ENCODE results near the gene BRD3OS. TPM values are rescaled to one million over a fixed set of nuclear protein-coding genes. Genes with fewer than 3 reads are reported as not detected.

The BRD3OS gene
- total and polyA plus RNA-seq, 2 donors (not counting 1 experiment from before 2014, with no cell fraction given), result 12.0 to 25.3 TPM

GRCh38 chr9:134057751-134058701 lies 32.7 kb downstream of the BRD3OS start:
- no peak overlapping the region for H3K4me3 ChIP-seq (ENCODE audit: control extremely low read depth in 1 of 5, extremely low read depth in 1 of 5, insufficient read depth in 1 of 5, low read depth in 2 of 5, low read length in 4 of 5)
- no peak overlapping the region for H3K4me2 ChIP-seq (replicated peaks; ENCODE audit: low read depth, low read length, poor library complexity, severe bottlenecking)
- peaks cover 97% of the 10 kb centered on the region for H3K79me2 ChIP-seq (ENCODE audit: control insufficient read depth, insufficient read depth, low read length)
- ChIA-PET CTCF (no interaction called here), POLR2A (no interaction called here)
- H3K27me3 ChIP-seq (replicated peaks in 1 of 4; ENCODE audit: control extremely low read depth in 1 of 4, control insufficient read depth in 3 of 4, insufficient read depth in 4 of 4, low read length in 3 of 4), result no peaks in the 10 kb centered on the region
- WGBS (ENCODE audit: insufficient coverage), result 96% methylated on average over 27 of the region's 28 CpGs
- Mint-ChIP-seq H3K9me3 (ENCODE audit: insufficient read depth) (no peaks in the 10 kb centered on the region), H3K27ac (no peak overlapping the region), H3K4me1 (peaks cover 60% of the 10 kb centered on the region), H3K27me3 (no peaks in the 10 kb centered on the region), H3K4me3 (no peak overlapping the region)
- no peak for TF ChIP-seq CTCF (IDR thresholded peaks at IDR 0.05)
- TF ChIP-seq EZH2 (IDR thresholded peaks at IDR 0.05; ENCODE audit: borderline replicate concordance, insufficient read depth, low read depth, low read length, poor library complexity, severe bottlenecking), result no peak
- H3K9ac ChIP-seq (ENCODE audit: low read length), result no peak overlapping the region
- peaks cover 41 to 57% of the 10 kb centered on the region in 2 donors for H3K4me1 ChIP-seq (ENCODE audit: control insufficient read depth in 2 of 2, insufficient read depth in 2 of 2, low read length in 2 of 2)
- intact Hi-C loops (cut with micrococcal nuclease), result no loop called here
- ATAC-seq (ENCODE audit: low read depth) (no peak), DNase-seq (no peak)
- no peaks in the 10 kb centered on the region for H3K9me3 ChIP-seq (ENCODE audit: control extremely low read depth in 1 of 3, control insufficient read depth in 2 of 3, insufficient read depth in 1 of 3, low read length in 2 of 3)
- H2AFZ ChIP-seq (ENCODE audit: insufficient read depth, low read depth, low read length, poor library complexity, severe bottlenecking), result no peak overlapping the region
- H3K36me3 ChIP-seq (replicated peaks in 1 of 2; ENCODE audit: control extremely low read depth in 1 of 2, control insufficient read depth in 1 of 2, extremely low read depth in 1 of 2, insufficient read depth in 2 of 2, low read length in 1 of 2), result peaks cover 0 to 12% of the 10 kb centered on the region in 2 experiments
- no peak overlapping the region for H3K27ac ChIP-seq (ENCODE audit: low read length in 2 of 2)
- H4K20me1 ChIP-seq (ENCODE audit: control insufficient read depth, insufficient read depth, low read length, poor library complexity, severe bottlenecking), result peaks cover 100% of the 10 kb centered on the region

- Mint-ChIP-seq H3K4me1 (peaks cover 67% of the 10 kb centered on the region), H3K27ac (no peak overlapping the region), H3K9me3 (ENCODE audit: insufficient read depth) (no peaks in the 10 kb centered on the region), H3K4me3 (peak overlapping the region; percentile 49), H3K27me3 (no peaks in the 10 kb centered on the region)
- 92% methylated on average over 5 of the region's 7 CpGs for WGBS (ENCODE audit: insufficient coverage)
- Histone ChIP-seq H3K4me3 (ENCODE audit: control extremely low read depth in 1 of 5, extremely low read depth in 1 of 5, insufficient read depth in 1 of 5, low read depth in 2 of 5, low read length in 4 of 5) (no peak overlapping the region), H3K4me1 (ENCODE audit: control insufficient read depth in 2 of 2, insufficient read depth in 2 of 2, low read length in 2 of 2) (peaks cover 41 to 61% of the 10 kb centered on the region in 2 donors), H3K79me2 (ENCODE audit: control insufficient read depth, insufficient read depth, low read length) (peaks cover 98% of the 10 kb centered on the region), H3K36me3 (replicated peaks in 1 of 2; ENCODE audit: control extremely low read depth in 1 of 2, control insufficient read depth in 1 of 2, extremely low read depth in 1 of 2, insufficient read depth in 2 of 2, low read length in 1 of 2) (peaks cover 0 to 12% of the 10 kb centered on the region in 2 experiments), H3K27ac (ENCODE audit: low read length in 2 of 2) (no peak overlapping the region), H3K4me2 (replicated peaks; ENCODE audit: low read depth, low read length, poor library complexity, severe bottlenecking) (no peak overlapping the region), H3K9me3 (ENCODE audit: control extremely low read depth in 1 of 3, control insufficient read depth in 2 of 3, insufficient read depth in 1 of 3, low read length in 2 of 3) (no peaks in the 10 kb centered on the region), H3K27me3 (replicated peaks in 1 of 4; ENCODE audit: control extremely low read depth in 1 of 4, control insufficient read depth in 3 of 4, insufficient read depth in 4 of 4, low read length in 3 of 4) (no peaks in the 10 kb centered on the region), H2AFZ (ENCODE audit: insufficient read depth, low read depth, low read length, poor library complexity, severe bottlenecking) (no peak overlapping the region), H4K20me1 (ENCODE audit: control insufficient read depth, insufficient read depth, low read length, poor library complexity, severe bottlenecking) (peaks cover 100% of the 10 kb centered on the region), H3K9ac (ENCODE audit: low read length) (no peak overlapping the region)
- TF ChIP-seq EZH2 (IDR thresholded peaks at IDR 0.05; ENCODE audit: borderline replicate concordance, insufficient read depth, low read depth, low read length, poor library complexity, severe bottlenecking), result no peak
- no peak for TF ChIP-seq CTCF (IDR thresholded peaks at IDR 0.05)
- ChIA-PET CTCF (no interaction called here), POLR2A (no interaction called here)
- intact Hi-C loops (cut with micrococcal nuclease), result no loop called here
- ATAC-seq (ENCODE audit: low read depth) (no peak), DNase-seq (no peak)
Measured at GRCh38 chr9:134058716-134059115, 33.4 kb downstream of the BRD3OS start.
